Astrocyte of the spinal cord (primary cell): ENCODE data around the gene CCDC92.

Experiments
- DNase-seq: peaks from one replicate; pipeline ENCODE4 v3.0.0; 2011; ENCODE audit warnings: low read depth, low spot score
- H3K4me3 ChIP-seq: 2 replicates; pipeline ENCODE4 v1.5.1; 2011; ENCODE audit warnings: low read depth, mild to moderate bottlenecking, low read length, moderate library complexity
- in situ Hi-C: cut with HindIII; loops from 2 replicates; pipeline ENCODE4 v1.10.0; 2017; ENCODE audit warnings: low sequenced_read_pairs
- TF ChIP-seq, protein P1 (sequence below): IDR thresholded peaks from 2 replicates; pipeline ENCODE4 v1.5.1; 2012; ENCODE audit warnings: low read depth, mild to moderate bottlenecking, low read length, inconsistent platforms

Gene CCDC92

GRCh38 chr12:123989753-123990152 lies 17.1 kb upstream of the CCDC92 start:
- TF ChIP-seq, protein P1, sequence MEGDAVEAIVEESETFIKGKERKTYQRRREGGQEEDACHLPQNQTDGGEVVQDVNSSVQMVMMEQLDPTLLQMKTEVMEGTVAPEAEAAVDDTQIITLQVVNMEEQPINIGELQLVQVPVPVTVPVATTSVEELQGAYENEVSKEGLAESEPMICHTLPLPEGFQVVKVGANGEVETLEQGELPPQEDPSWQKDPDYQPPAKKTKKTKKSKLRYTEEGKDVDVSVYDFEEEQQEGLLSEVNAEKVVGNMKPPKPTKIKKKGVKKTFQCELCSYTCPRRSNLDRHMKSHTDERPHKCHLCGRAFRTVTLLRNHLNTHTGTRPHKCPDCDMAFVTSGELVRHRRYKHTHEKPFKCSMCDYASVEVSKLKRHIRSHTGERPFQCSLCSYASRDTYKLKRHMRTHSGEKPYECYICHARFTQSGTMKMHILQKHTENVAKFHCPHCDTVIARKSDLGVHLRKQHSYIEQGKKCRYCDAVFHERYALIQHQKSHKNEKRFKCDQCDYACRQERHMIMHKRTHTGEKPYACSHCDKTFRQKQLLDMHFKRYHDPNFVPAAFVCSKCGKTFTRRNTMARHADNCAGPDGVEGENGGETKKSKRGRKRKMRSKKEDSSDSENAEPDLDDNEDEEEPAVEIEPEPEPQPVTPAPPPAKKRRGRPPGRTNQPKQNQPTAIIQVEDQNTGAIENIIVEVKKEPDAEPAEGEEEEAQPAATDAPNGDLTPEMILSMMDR = no peak
- H3K4me3 ChIP-seq = no peak overlapping the region
- no peak for DNase-seq
- in situ Hi-C loops = no loop called here

GRCh38 chr12:123989168-123989567 lies 16.5 kb upstream of the CCDC92 start:
- TF ChIP-seq, protein P1 = no peak
- H3K4me3 ChIP-seq = no peak overlapping the region
- DNase-seq = no peak
- in situ Hi-C loops = no loop called here

DNA sequence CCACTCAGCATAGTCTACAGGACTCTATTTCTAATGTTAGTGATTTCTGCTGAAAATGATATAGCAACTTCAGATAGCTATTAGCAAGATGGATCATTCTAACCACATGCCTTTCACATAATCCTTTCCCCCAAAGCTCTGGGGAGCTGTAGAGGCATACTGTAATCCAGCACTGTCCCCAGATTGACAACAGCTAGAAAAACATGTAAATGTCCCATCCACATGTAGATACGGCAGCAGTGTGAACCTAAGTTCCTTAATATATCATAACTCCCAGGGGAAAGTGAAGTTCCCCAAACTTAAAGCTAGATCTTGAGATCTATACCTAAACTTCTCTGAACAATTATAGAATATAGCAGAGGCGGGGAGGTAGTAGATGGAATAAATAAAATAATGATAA lies 14.4 kb upstream of the CCDC92 start:
- in situ Hi-C loops = no loop called here
- H3K4me3 ChIP-seq = no peak overlapping the region
- TF ChIP-seq, protein P1 = no peak
- no peak for DNase-seq

GRCh38 chr12:123986374-123986965 lies 13.8 kb upstream of the CCDC92 start:
- TF ChIP-seq, protein P1 = no peak
- in situ Hi-C loops = no loop called here
- DNase-seq = no peak
- H3K4me3 ChIP-seq = no peak overlapping the region

DNA sequence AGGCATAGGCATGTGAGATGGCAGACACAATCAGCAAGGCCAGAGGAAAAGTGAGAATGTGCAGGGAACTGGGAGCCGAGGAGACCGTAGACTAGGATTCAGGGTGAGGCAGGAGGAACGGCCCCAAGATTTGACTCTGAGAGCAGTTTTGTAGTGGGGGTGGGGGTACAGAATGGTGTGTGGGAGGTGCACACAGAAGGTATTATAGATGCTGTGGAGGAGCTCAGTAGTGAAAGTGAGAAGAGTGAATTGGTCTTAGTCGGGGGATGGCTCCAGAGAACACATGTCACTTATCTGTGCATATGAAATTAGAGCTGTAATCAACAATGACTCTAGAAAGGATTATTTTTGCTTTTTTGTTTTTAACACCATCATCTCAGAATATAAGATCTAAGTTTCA lies 12.3 kb upstream of the CCDC92 start:
- no peak for DNase-seq
- in situ Hi-C loops = no loop called here
- TF ChIP-seq, protein P1 = no peak
- no peak overlapping the region for H3K4me3 ChIP-seq

DNA sequence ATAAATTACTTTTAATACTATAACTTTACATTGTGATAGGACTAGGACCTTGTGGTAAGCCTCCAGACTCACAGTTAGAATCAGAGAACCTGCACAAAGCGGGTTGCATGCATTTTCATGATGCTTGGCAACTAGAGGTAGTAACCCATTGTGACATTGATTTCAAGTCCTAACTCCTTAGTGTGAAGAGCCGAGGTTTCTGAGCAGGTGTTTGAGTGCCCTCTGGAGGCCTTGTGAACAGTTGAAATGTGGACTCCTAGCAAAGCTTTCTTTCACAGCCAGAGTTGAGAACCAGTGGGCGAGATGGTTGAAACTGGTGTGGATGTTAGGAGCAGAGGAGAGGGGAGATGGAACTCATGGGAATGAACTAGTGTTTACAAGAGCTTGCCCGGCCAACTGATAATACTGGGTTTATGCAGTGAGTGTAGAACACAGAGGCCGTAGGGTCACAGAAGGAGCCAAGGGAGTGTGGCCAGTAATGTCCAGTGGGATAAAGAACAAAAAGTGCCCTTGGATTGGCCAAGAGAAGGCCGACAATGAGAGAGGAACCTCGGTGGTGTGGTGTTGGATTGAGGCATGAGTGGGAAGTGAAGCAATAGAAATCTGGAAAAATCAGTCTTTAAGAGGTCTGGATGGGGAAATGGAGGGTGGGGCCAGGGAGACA lies 11.3 kb upstream of the CCDC92 start:
- TF ChIP-seq, protein P1 = peak; percentile 72
- no peak overlapping the region for H3K4me3 ChIP-seq
- DNase-seq = peak; percentile 73
- in situ Hi-C loops = no loop called here
